Ecto neural progenitor cell (in vitro differentiated cells): ENCODE results near the gene SLC27A2.

ENCODE experiments used
- DNase-seq: peaks from one replicate; pipeline ENCODE4 v3.0.0-alpha.2; 2018; ENCODE audit warnings: low spot score

Gene SLC27A2

DNA sequence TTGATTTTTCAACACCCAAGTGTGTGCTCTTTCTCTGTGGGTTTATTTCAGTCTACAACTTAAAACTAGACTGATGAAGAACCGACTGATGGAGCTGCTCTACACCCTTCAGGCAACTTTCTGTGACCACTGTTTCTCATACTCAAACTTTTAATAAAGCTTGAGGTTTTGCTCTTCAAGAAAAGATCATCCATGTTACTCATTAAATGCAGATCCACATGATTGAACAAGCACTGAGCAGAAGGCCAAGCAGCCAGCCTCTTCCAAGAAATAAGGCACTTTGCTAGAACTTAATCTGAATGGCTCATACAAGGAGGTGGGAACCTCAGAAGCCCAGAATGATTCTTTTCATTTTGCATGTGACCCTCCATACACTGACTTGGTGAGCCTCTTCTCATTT, 8.7 kb downstream of the SLC27A2 start:
- no peak for DNase-seq

DNA sequence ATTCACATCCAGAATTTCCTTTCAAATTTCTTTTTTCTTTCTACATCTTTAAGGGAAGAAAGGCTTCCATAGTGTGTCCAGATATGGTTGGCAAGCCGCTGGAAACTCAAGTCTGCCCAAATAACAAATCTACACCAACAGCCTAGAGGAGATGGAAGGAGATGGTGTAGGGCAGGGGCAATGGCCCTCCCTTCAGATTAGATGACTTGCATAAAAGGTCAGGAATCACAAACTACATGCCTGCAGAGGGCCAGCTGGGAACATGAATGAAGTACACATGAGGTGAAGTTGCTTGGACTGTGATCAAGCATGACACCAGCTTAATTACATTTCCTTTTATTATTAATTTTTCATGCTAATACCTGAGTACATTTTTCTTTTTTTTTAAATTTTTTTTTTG, 10.2 kb downstream of the SLC27A2 start:
- DNase-seq = no peak

- DNase-seq = no peak
These were observed 11.1 kb downstream of the SLC27A2 start for GRCh38 chr15:50192926-50193620.

- no peak for DNase-seq
These were observed 20.0 kb downstream of the SLC27A2 start for GRCh38 chr15:50202003-50202402.

- DNase-seq = no peak
These were observed 24.0 kb downstream of the SLC27A2 start for GRCh38 chr15:50206020-50206419.

DNA sequence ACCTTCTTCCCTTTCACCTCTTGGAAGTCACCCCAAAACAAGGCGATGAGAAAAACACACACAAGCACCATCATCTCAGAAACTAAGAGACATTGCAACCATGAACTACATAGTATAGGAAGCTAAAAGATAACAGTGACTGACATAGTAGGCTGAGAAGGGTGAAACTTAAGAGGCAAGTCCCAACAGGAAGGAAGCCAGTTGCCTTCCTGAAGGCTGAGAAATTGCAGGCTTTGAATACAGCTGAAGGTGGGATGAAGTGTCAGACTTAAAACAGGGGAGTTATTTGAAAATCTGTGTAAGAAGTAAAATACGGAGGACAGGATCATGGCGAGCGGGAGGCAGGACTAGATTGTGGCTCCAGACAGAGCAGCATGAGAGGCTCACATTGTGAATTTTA, 27.8 kb downstream of the SLC27A2 start:
- DNase-seq = no peak

- peak; percentile 52 for DNase-seq
These were observed 28.6 kb downstream of the SLC27A2 start for GRCh38 chr15:50210462-50211157.

DNA sequence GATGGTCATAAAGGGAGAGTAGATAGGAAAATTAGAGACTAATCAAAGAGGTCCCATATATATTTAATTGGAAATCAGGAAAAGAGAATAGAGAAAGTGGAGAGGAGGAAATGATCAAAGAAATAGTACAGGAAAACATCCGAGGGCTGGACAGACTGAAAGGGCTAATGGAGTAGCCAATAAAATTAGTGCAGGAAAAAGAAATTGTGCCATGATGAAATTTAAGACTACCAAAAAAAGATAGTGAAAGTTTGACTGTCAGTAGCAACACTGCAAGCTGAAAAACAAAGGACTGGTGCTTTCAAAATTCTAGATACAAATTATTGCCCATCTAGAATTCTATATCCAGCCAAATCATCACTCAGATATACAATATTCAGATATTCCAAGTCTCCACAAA, 36.3 kb downstream of the SLC27A2 start:
- no peak for DNase-seq

DNA sequence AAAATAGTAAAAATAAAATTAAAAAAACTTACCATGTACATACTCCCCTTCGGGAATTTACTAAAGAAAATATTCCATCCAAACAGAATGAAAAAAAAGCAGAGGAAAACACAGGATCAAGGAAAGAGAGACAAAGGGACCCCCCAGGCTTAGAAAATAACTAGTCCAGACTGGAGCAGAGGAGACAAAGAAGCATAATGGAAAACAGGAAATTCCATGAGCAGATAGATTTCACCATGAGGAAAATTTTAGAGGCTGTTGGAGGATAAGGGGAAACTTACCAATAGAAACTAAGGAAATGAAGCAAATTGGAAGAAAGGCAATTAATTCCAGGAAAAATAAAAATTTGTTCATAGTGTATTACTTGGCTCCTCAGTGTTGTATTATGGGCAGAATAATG, 36.7 kb downstream of the SLC27A2 start:
- no peak for DNase-seq

GRCh38 chr15:50219820-50220219, 37.8 kb downstream of the SLC27A2 start:
- no peak for DNase-seq

DNA sequence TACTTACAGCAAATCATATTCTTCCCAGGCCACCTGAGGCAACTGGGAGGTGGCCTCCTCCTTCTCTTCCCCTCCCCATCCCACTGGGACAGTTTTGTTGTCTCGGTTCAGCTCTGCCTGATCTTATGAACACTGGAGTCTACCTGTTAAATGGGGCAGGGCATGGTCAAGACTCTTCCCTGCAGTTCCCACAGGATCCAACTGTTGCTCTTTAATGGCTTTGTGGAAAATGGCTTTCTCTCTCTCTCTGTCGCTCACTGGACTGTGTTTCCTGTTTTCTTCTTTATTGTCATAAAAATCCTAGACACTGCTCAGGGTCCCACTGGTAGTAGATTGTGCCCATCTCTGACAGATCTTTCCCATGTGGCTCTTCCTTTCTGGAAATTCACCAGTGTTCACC, 40.2 kb downstream of the SLC27A2 start:
- DNase-seq = no peak

DNA sequence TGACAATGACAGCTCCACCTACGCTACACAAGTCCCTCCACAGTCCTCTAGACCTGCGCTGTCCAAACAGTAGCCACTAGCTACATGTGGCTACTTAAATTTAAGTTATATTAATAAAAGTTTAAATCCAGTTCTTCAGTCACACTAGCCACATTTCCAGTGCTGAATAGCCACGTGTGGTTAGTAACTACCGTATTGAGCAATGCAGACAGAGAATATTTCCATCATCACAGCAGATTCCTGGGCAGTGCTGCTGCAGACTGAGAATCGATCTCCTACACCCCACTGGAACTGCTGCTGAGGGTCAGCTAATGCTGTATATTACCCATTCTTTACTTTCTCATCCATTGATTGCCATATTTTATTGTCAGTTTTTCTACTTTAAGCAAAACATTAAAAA, 42.6 kb downstream of the SLC27A2 start:
- no peak for DNase-seq

- DNase-seq = no peak
These were observed 43.1 kb downstream of the SLC27A2 start for GRCh38 chr15:50225057-50225456.

DNA sequence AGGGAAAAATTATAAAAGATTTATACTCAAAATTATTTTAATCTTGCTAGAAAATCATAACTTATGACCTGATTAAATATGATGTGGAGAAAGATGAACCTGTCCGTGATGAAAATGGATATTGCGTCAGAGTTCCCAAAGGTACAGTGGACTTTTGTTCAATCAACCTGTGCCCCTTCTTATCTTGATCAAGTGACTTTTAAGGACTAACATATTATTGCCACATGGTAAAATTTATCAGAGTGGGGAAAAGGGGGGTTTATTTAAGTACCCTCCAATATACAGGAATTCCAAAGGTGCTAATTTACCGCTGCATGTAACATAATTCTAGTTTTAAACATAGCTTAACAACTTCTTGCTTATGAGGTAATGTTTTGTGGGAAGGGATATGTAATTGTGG, 43.9 kb downstream of the SLC27A2 start:
- no peak for DNase-seq

GRCh38 chr15:50227076-50227475, 45.1 kb downstream of the SLC27A2 start:
- DNase-seq = no peak

- DNase-seq = no peak
These were observed 46.9 kb downstream of the SLC27A2 start for GRCh38 chr15:50228866-50229265.

DNA sequence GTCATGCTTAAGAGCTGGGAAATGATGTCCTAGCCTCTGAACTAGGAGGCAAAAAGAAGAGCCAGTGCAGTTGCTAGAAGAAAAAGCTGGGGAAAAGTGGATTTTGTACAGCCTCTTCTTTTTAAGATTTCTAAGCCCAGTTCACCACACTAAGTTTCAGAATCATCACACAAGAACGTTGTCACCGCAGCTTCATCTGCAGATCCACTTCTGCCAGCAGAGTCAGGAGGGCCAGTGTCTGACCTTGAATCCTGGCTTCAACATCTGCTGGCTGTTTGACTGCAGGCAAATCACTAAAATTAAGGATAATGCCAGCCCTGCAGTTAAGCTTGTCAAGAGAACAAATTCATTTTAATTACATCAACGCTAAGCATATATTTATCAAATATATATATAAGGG, 47.3 kb downstream of the SLC27A2 start:
- DNase-seq = no peak

GRCh38 chr15:50231761-50232160, 49.8 kb downstream of the SLC27A2 start:
- DNase-seq = no peak

DNA sequence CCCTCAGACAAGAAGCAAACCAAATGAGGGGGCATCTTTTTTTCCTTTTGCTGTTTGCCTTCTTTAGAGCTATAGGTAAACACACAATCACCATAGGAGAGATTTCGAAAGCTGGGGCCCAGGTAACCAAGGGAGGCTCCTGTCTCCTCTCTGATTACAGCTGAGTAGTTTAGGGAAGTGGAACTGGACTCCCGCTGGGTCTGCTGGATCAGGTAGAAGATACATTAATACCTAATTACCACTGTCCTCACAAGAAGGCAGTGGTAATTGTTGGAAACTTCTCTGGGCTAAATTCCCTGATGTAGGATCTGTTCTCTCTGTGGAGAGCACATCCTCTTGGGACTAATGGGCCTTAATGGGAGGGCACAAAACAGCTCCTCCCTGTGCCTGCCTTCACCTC, 50.8 kb downstream of the SLC27A2 start:
- DNase-seq = no peak

- DNase-seq = no peak
These were observed 51.3 kb downstream of the SLC27A2 start for GRCh38 chr15:50233192-50233736.

DNA sequence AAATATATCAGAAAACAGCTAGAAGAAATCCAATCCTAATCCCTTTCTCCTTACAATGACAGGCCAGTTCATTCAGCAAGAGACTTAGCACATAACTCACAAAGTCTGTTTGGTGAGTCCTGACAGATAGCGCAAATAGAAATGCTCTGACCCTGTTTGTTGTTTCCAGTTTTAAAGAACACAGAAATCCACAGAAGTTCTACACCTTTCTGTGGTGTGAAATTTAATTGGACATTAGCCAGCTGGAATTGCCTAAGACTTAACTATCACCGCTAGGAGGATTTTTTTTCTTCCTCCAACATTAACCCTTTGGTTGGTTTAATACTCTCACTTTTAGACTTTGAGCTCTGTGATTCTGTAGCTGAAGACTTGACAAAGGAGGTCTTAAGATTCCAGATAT, 52.8 kb downstream of the SLC27A2 start:
- no peak for DNase-seq

DNA sequence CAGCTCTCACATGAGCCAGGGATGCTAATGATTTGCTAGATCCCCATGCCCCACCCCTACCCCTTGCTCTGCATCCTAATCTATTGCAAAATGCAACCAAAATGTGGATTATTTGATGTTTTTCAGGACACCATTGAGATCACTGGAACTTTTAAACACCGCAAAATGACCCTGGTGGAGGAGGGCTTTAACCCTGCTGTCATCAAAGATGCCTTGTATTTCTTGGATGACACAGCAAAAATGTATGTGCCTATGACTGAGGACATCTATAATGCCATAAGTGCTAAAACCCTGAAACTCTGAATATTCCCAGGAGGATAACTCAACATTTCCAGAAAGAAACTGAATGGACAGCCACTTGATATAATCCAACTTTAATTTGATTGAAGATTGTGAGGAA, 53.8 kb downstream of the SLC27A2 start:
- DNase-seq = no peak

GRCh38 chr15:50236433-50236832, 54.4 kb downstream of the SLC27A2 start:
- no peak for DNase-seq

DNA sequence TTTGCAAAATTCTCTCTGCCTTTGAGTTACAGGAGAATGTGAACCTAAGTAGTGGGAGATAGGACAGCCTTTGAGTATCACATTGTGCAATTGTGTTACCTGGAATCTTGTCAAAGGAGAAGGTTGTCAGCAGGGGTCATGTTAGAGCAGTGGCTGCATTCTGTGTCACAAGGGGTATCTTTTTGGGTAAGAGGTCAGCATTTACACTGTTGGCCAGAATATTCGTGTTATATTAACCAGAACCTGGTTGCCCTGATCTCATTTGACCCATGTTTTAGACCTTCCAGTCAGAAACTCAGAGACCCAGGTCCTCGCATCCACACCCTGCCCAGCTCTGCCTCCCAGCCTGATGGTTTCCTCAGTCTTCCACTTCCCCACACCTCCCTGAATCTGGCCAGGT, 56.3 kb downstream of the SLC27A2 start:
- peak; percentile 12 for DNase-seq
